GM12878 (cell line): ENCODE measurements around the gene ACSL4.

Source experiments
- RAD21 ChIP-seq: IDR thresholded peaks from 2 replicates; pipeline ENCODE4 v1.6.1; 2011; ENCODE audit warnings: mild to moderate bottlenecking, low read depth, low read length, moderate library complexity; ENCODE audit not compliant: insufficient read depth
- TAF1 ChIP-seq: IDR thresholded peaks from 2 replicates; pipeline ENCODE4 v1.6.1; 2011; ENCODE audit warnings: mild to moderate bottlenecking, low read depth, low read length, borderline replicate concordance
- ZSCAN29 ChIP-seq: fragments of 450-650 bp; IDR thresholded peaks from 2 replicates; pipeline ENCODE4 v1.6.1; 2017; ENCODE audit warnings: mild to moderate bottlenecking, moderate library complexity

DNA sequence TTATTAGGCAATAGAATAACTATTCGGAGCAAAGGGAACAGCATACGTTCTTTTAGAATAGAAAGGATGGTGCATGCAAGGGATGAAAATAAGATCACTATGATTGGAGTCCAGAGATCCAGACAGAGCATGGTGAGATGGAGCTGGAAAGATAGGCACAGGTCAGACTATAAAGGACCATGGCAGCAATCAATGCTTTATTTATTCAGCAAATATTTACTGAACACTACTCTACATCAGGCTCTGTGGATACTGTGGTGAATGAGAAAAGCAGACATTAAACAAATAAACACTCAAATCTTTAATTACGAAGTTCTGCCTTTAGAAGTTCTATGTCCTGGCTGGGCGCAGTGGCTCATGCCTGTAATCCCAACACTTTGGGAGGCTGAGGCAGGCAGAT lies 44.7 kb upstream of the ACSL4 start:
- no peak for TF ChIP-seq TAF1
- no peak for TF ChIP-seq RAD21
- no peak for TF ChIP-seq ZSCAN29
